GM19467 (cell line): ENCODE results near the gene VWA8.
"Not testable (repeated sequence)": the region's sequence is repeated elsewhere in the genome, so short reads cannot be mapped to it uniquely, and the experiment has no call there.

Source experiments
- ATAC-seq: cut with Tn5 transposase; IDR thresholded peaks from one replicate; pipeline ENCODE4 v1.9.1; 2021; ENCODE audit warnings: mild to moderate bottlenecking, moderate library complexity; ENCODE audit not compliant: unreplicated experiment

Gene VWA8

DNA sequence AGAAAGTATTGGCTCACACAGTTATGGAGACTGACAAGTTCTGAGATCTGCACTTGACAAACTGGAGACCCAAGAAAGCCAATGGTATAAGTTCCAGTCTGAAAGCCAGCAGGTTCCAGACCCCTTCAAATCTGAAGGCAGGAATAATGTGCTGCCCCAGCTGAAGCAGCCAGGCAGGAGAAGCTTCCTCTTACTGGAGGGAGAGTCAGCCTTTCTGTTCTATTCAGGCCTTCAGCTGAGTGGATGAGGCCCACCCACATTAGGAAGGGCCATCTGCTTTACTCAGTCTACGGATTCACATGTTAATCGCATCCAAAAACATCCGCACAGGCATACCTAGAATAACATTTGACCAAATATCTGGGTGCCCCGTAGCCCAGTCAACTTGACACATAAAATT, 8.2 kb upstream of the VWA8 start:
- ATAC-seq = no peak

DNA sequence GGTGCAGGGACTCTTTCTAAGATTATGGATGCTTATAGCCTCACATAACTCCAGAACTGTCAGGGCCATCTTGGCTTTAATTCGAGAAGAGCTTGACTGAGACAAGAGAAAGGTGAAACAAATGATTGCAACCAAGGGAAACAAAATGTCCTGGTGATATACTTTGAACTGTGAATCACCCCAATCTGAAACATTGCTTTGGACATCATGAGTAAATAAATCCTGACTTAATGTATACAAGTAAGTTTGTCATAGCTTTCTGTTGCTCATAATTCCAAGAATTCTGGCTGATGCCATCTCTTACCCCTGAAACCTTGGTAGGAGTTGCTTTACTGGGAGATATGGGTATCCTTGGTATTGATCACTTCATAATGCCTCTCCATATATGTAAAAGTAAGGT, 5.8 kb upstream of the VWA8 start:
- no peak for ATAC-seq

DNA sequence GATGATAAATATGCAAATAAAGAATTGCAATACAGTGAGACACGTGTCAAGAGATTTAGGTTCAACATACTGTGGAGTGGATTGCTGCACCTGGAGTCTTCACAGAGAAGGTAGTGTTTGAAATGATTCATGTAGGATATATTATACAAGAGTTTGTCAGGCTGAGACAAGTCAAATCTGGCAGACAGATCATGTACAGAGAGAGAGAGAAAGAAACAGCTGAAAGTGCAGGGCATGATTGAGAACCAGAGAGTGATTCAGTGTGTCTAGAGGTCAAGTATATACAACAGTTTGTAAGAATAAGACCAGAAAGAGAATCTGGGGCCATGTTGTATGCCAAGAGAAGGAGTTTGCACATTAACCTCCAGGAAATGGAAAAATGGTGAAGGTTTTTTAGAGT, 2.1 kb upstream of the VWA8 start:
- ATAC-seq = no peak

DNA sequence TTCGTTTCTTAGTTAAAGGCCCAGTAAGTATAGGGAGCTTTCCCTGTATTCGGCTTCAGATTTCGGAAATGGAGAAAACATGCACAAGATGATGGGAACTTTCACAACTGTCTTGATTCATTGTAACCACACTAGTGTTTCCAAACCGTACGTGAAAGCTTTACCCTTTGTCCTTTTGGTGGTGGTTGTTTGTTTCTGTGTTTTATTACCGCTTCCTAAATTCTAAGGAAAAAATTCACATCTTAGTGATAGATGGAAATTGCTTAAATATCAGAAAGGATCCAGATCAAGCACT, 504 bp upstream of the VWA8 start:
- no peak for ATAC-seq

DNA sequence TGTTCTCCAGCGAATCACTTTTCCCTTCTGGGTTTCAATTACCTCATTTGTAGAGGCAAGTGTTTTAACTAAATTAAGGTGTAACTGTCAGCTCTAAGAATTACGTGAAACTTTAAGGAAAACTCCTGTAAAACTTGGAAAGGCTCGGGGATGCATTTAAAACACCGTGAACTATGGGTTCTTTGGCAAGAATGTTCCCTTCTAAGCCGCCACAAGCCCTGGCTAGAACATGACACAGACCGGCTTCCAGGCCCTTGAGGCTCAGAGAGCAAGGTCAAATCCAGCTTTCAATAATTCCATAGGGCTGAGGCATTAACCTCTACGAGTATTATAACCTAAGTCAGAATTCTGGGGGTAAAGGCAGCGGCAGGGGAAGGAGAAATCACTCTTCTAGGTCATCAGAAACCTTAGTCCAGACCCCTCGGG, 685 bp downstream of the VWA8 start:
- ATAC-seq = no peak

DNA sequence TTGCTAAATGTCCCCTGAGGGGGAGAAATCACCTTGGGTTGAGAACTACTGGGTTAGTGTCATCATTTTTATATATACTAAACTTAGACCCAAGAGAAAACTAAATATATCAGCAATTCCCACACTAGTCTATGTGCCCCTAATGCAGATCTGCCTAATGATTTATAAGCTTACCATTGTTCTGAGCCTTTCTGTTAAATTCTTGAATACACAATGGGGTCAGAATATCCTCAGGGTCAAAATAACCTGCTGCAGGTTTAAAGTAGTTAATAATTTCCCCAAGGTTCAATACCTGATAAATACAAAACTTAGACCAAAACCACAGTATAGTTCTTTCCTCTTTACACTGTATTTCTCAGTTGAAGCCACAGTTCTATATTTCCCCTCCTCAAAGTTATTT, 4.6 kb downstream of the VWA8 start:
- no peak for ATAC-seq

DNA sequence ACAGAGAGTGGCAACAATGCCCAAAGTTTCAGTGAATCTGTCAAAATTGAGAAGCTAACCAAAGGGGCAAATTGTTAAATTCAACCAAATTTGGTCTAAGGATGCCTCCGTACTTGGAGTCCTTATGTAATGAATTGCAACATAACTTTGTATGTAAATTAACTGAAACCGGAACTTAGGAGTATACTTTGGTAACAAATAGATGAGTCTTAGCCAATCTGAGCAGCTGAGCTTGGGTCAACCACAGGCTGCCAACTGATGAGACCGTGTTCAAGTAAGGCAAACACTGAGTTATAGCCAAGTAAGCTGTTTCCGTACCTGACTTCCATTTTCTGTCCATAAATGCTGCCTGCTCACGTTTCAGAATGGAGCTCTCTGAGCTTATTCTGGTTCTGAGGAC, 5.3 kb downstream of the VWA8 start:
- no peak for ATAC-seq

DNA sequence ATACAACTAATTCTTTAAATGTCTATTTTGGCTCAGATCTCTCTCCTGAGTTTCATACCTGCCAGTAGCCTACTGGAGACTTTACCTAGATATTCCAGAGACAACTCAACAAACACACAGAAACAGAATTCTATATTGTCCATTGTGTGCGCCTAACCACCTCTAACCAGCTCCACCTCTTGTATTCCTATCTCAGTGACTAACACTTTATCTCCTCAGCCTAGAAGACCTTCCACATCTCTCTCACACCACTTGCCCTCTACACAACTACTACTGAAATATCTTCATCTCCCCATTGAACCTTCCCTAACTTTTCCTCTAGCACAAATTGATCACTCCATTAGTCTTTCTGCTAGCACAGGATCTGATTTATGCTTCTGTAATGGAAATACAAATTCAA, 6.7 kb downstream of the VWA8 start:
- no peak for ATAC-seq

DNA sequence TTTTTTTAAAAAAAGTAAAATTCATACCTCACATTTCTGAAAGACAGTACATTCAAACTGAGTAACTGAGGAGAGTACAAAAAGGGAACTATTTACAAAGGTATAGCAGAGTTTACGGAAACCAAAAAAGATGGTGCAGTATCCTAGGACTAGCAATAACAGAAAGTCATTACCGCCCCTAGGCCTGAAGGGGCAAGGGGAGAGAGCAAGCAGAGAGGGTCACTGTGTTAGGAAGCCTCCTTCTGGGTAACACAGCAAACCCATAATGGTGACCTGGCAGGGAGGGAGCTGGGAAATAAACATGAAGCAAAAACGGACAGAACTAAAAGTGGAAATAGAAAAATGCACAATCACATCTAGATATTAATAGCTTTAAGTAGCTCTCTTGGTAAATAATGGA, 8.2 kb downstream of the VWA8 start:
- no peak for ATAC-seq

DNA sequence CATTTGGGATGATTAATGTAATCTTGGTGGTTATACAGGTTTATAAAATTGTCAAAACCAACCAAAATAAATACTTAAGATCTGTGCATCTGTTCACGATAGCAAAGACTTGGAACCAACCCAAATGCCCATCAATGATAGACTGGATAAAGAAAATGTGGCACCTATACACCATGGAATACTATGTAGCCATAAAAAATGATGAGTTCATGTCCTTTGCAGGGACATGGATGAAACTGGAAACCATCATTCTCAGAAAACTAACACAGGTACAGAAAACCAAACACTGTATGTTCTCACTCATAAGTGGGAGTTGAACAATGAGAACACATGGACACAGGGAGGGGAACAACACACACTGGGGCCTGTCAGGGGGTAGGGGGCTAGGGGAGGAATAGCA, 11.8 kb downstream of the VWA8 start:
- not testable (repeated sequence) for ATAC-seq

DNA sequence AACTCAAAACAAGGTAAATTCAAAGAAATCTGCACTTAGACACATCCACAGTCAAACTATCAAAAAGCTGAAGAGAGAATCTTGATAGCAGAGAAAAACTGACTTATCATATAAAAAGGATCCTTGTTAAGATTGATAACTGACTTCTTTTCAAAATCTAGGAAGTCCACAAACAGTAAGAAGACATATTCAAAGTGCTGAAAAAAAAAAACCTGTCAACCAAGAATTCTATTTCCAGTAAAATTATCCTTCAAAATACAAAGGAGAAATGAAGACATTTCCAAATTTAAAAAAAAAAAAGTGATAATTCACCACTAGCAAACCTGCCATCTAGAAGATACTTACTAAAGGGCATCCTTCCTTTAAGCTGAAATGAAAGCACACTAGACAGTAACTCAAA, 15.0 kb downstream of the VWA8 start:
- ATAC-seq = no peak

DNA sequence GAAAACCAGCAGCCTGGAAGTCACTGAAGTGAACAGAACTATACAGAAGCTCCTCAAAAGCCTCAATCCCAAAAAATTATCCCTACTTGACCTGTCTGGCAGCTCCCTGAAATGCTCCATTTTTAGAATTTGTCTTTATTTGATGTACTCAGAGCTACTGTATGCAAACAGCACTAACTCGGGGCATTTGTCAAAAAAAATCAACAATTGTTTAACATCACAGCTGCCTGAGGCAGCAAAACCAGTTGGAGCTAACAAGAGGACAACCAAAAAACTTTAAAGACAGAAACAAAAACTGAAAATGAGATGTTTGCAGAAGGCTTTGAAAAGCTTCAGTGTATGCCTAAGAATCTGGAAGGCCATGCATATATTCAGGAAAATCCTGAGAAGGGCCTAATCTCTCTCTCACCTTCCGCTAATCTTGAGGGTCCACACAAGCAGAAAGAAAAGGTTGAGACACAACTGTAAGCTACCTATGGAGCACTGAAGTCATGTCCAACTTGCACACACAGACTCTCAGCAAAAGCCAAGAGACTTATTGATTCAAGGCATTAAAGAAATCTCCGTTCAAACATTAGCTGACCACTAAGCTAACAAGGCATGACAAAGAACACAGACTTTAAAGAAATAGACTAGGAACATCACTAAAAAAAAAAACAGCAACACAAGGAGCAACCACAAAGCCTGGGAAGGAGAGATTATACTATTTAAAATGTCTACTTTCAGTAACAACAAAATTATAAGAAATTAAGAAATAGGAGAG, 16.1 kb downstream of the VWA8 start:
- ATAC-seq = no peak

DNA sequence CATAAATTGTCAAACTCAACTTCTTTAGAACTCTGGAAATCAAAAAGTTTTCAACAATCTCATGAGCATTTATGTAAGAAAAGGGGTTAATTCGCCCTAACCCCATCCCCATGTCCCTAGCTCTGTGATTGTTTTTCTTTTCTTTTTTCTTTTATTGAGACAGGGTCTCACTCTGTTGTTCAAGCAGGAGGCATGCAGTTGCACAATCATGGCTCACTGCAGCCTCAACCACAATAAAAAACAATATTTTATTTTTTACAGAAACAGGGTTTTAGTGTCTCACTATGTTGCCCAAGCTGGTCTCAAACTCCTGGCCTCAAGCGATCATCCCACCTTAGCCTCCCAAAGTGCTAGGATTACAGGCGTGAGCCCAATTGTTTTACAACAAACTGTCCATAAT, 16.7 kb downstream of the VWA8 start:
- ATAC-seq = no peak

DNA sequence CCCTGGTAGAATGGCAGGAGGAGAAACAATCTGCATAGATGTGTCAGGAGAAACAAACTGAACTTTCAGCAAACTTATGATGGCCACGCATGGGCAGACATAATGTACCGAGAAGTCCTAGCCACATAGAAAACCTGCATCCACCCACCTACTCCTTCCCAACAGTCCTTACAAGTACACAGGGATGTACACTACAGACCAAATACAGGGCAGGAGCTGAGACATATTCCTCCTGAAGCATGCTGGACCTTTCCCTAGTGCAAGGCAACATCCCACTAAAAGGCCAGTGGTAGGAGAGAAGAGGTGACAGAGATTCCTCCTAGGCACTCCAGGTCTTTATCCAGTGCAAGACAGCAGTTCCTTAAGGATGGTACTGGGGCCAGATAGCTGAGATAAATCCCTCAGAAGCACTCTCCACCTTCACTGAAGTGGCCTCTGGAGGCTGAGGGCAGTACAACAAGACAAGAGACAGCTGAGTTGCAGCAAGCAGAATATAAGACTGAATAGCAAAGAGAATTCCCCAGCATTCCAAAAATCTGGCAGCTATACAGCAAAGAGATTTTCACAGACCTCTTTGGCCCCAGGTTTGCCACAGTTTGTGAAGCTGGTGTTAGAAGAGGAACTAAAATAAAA, 18.3 kb downstream of the VWA8 start:
- ATAC-seq = no peak

DNA sequence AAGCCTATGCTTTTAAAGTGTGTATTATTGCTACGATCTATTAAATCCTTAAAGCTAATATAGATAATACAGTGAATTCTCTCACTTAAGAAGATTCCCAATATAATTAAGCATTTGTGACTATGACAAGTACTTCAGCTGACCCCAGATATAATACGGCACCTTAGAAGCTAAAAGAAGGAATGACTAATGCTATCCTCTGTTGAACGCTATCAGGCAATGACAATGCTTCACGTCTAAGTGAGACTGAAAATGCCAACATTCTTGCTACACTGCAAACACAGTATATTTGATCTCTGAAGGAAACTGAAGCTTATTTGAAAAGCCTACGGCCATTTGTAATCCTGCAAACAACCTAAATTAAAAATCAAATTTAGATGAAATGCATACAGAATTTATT, 19.7 kb downstream of the VWA8 start:
- no peak for ATAC-seq

DNA sequence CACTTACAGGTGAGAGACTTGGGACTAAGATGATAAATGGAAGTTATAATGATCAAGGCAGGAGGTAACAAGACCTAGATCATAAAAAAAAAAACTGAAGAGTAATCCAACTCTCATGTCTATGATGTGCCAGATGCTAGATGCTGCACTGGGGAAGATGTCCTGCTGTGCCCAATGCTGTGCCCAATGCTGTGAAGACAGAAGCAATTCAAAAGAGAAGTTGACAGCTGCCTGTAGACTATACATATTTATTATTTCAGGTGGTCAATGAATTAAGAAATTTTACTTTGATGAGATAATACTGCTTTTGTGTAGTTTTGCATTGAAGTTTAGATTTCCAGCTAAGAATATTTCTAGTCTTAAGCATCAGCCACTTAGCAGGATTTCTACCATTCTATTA, 21.5 kb downstream of the VWA8 start:
- no peak for ATAC-seq

DNA sequence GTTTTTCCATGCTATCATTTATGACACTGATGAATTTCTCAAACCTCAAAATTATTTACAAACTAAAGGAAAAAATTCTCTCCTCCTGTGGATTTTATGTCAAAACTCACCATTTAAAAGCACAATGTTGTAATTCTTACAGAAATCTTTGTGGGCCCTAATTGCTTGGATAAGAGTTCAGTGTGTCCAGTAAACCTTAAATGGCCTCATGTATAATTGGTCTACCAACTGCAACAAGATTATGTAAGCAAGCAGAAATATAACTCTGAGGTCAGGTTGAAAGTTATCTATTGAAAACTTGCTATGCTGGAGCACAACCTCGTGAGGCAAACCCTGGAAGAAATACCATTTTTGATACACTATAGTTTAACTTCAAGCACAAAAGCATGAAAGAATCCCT, 22.0 kb downstream of the VWA8 start:
- no peak for ATAC-seq

DNA sequence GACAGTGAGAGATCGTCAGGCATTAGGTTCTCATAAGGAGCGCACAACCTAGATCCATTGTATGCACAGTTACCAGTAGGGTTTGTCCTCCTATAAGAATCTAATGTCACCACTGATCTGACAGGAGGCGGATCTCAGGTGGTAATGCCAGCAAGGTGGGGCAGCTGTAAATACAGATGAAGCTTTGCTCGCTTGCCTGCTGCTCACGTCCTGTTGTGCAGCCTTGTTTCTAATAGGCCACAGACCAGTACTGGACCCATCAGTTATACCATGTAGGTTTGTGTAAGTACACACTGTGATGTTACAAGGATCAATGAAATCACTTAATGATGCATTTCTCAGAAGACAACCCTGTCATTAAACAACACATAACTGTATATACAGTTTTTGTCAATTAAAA, 23.5 kb downstream of the VWA8 start:
- ATAC-seq = no peak

DNA sequence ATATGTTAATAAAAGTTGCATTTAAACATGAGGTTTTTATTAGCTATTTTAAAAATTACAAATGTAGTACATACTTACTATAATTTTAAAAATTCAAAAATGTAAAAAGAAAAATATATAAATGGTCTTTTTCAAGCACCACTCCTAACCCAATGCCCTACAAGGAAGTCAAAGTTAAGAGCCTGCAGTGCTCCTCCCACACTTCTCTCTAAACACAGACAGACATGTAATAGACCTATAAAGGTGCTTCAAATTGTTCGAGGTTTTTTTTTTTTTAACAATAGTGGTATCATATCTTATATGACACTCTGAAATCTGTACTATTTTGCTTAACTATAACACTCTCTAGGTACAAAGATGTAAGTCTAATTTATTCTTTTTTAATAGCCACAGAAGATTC, 25.4 kb downstream of the VWA8 start:
- no peak for ATAC-seq

DNA sequence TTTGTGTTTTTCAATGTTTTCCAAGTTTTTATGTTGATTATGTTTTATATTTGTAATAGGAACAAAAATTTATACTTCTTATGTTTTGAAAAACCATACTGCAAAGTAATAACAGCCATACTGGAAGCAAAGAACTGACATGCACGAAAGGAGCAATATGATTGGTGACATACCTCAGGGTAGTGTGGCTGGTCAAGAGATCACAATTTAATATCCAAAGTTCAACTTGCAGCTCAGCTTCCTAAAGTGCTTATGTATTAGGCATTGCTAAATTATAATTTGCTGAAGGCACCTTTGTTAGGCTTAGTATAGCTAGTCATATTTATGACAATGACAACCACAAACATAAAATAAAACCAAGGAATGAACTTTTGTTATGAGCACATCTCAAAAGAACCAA, 25.9 kb downstream of the VWA8 start:
- no peak for ATAC-seq

DNA sequence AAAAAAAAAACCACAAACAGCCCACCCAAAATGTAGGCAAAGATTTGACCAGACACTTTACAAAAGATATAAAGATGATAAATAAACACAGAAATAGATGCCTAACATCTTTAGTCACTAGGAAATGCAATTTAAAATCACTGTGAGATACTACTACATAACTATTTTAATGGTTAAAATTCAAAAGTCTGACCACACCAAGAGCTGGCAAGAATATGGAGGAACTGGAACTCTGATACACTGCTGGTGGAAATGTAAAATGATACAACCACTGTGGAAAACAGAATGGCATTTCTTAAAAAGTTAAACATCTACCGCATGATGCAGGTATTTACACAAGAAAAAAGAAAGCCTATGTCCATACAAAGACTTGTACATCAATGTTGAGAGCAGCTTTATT, 26.8 kb downstream of the VWA8 start:
- no peak for ATAC-seq

DNA sequence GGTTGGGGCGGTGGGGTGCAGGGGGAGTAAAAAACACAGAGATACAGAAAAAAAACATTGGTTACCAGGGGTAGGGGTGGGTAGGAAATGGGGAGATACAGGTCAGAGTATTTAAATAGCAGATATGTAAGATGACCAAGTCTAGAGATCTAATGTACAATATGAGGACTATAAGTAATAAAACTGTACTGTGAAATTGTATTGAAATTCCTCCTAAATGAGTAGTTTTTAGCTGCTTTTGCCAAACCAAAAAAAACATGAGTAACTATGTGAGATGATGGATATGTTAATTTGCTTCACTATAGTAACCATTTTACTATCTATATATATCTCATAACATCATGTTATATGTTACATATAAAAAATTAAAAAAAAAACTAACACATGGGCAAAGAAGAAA, 29.6 kb downstream of the VWA8 start:
- ATAC-seq = no peak

DNA sequence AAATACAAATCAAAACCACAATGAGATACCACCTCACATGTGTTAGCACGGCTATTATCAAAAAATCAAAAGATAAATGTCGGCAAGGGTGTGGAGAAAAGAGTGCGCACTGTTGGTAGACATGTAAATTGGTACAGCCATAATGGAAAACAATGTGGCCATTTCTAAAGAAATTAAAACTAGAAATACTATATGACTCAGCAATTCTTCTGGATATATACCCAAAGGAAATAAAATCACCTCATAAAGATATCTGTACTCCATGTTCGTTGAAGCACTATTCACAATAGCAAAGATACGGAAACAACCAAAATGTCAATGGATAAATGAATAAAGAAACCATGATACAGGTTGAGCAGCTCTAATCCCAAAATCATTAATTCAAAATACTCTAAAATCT, 30.8 kb downstream of the VWA8 start:
- ATAC-seq = no peak
